ENCODE measurements around the gene TRAF1.
"Not testable (repeated sequence)": the region's sequence is repeated elsewhere in the genome, so short reads cannot be mapped to it uniquely, and the experiment has no call there.

The TRAF1 gene

GRCh38 chr9:120926397-120926928 lies at the start of gene TRAF1:
TSS of gene TRAF1 (minus strand) at chr9:120926796. CDS start at chr9:120926075, 721 bp downstream.
- DNase-seq, result no peak

GRCh38 chr9:120974921-120975320 lies 48.3 kb upstream of the TRAF1 start:
- no peak for DNase-seq

- no peak for DNase-seq
Measured at GRCh38 chr9:120974181-120974580, 47.6 kb upstream of the TRAF1 start.

- no peak for DNase-seq
Measured at GRCh38 chr9:120971938-120972337, 45.3 kb upstream of the TRAF1 start.

GRCh38 chr9:120971471-120971870 lies 44.9 kb upstream of the TRAF1 start:
- DNase-seq, result not testable (repeated sequence)

- no peak for DNase-seq
Measured at GRCh38 chr9:120970244-120970643, 43.6 kb upstream of the TRAF1 start.

- no peak for DNase-seq
Measured at GRCh38 chr9:120966013-120966369, 39.4 kb upstream of the TRAF1 start.

GRCh38 chr9:120965344-120966012 lies 38.9 kb upstream of the TRAF1 start:
- DNase-seq, result no peak

GRCh38 chr9:120961936-120962335 lies 35.3 kb upstream of the TRAF1 start:
- DNase-seq, result no peak

- DNase-seq, result no peak
Measured at GRCh38 chr9:120960001-120960400, 33.4 kb upstream of the TRAF1 start.

GRCh38 chr9:120956862-120957261 lies 30.3 kb upstream of the TRAF1 start:
- DNase-seq, result no peak

GRCh38 chr9:120951960-120952618 lies 25.5 kb upstream of the TRAF1 start:
- DNase-seq, result no peak

GRCh38 chr9:120950421-120951388 lies 24.1 kb upstream of the TRAF1 start:
- no peak for DNase-seq

GRCh38 chr9:120949290-120949689 lies 22.7 kb upstream of the TRAF1 start:
- no peak for DNase-seq

- DNase-seq, result no peak
Measured at GRCh38 chr9:120948824-120949223, 22.2 kb upstream of the TRAF1 start.

GRCh38 chr9:120947222-120947621 lies 20.6 kb upstream of the TRAF1 start:
- DNase-seq, result no peak

GRCh38 chr9:120946259-120946658 lies 19.7 kb upstream of the TRAF1 start:
- no peak for DNase-seq

- DNase-seq, result no peak
Measured at GRCh38 chr9:120944948-120945347, 18.4 kb upstream of the TRAF1 start.

- DNase-seq, result no peak
Measured at GRCh38 chr9:120944434-120944843, 17.8 kb upstream of the TRAF1 start.

- no peak for DNase-seq
Measured at GRCh38 chr9:120942186-120943001, 15.8 kb upstream of the TRAF1 start.

- DNase-seq, result no peak
Measured at GRCh38 chr9:120941046-120941770, 14.6 kb upstream of the TRAF1 start.

- no peak for DNase-seq
Measured at GRCh38 chr9:120940573-120940972, 14.0 kb upstream of the TRAF1 start.

All from activated naive CD4-positive, alpha-beta T cell (primary cell).